ENCODE measurements around the gene DDN.

Gene DDN

DNA sequence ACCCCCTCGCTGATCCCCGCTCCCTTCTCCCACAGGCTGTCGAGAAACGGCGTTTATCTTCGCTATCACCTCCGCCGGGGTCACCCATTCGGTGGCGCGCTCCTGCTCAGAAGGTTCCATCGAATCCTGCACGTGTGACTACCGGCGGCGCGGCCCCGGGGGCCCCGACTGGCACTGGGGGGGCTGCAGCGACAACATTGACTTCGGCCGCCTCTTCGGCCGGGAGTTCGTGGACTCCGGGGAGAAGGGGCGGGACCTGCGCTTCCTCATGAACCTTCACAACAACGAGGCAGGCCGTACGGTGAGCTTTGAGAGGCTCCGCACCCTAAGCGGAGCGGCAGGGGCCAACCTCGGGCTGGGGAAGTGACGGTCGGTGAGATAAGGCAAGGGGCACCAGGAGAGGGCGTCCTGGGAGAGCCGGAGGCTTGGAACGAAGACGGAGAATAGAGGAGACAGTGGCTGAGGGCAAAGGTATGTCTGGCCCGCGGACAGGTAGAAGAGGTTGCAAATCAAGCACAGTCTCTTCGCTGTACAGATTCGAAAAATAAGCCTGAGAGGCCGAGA lies 18.7 kb downstream of the DDN start:
- DNase-seq = peak; percentile 49

- peak; percentile 55 for DNase-seq
These were observed 19.4 kb downstream of the DDN start for GRCh38 chr12:48979602-48980388.

DNA sequence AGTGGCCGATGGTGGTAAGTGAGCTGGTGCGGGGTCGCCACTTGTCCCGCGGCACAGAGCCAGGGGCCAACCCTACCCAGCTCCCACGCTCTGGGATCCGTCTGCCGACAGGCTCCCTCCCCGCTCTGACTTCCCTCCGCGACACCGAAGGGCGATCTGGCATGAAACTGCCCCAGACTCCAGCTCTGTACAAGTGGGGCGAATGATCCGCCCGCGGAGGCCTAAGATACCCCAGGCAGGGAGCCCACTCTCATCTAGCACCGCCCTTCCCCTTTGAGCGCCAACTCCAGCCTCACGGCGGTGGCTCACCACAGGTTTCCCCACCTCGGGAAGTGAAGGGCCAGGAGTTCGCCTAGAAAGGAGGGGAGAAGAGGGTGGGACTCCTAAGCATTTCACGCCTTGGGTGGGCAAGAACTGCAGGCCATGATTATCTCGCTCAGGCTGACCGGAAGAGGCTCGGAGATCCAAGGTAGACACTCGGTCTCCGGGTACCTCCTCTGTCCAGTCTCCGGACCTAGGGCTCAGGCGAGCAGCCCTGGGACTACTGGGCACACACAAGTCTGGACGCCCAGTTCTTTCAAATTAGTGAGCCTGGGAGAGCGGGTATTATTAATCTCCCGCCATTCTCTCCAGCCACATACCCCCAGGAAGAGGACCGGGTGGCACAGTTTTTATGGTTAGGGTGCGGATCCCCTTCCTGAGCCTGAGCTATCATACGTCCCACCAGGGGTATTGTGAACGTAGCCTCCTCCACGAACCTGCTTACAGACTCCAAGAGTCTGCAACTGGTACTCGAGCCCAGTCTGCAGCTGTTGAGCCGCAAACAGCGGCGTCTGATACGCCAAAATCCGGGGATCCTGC lies 20.2 kb downstream of the DDN start:
- no peak for DNase-seq

GRCh38 chr12:48978291-48978740 lies 20.9 kb downstream of the DDN start, which contains the start of gene WNT1:
WNT1 (plus strand) TSS chr12:48978322; CDS start chr12:48978651, 329 bp downstream.
- DNase-seq = no peak

- DNase-seq = no peak
These were observed 21.6 kb downstream of the DDN start for GRCh38 chr12:48977290-48978281.

- DNase-seq = no peak
These were observed 25.1 kb downstream of the DDN start for GRCh38 chr12:48973941-48974673.

- DNase-seq = no peak
These were observed 25.6 kb downstream of the DDN start for GRCh38 chr12:48973531-48973930.

GRCh38 chr12:48972952-48973483 lies 26.2 kb downstream of the DDN start:
- no peak for DNase-seq

- no peak for DNase-seq
These were observed 26.8 kb downstream of the DDN start for GRCh38 chr12:48972213-48972951.

DNA sequence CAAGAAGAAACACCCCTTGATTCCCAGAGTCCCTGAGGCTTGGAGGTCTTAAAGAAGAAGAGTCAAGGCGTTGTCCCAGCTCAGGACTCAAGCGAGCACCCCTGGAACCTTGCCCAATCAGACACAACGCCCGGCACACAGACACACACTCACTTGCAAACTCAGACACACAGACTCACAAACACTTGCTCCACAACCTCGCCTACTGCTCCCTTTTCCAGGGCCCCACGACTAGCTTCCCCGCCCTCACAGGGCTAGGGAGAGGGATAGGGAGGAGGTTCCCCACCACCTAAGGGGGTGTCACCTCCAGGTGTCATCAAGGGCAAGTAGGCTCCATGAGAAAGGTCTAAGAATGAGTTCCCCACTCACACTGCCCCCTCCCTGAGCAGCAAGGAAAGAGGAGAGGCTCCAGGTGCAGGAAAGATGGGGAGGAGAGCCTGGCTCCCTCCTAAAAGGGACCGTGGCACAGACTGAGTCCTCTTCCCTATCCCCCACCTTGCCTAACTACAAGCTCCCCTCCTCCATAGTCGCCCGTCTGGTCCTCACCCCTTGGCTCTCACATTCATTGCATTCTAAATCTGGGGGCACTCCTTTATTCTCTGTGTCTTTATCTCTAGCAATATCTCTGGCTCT lies 28.4 kb downstream of the DDN start:
- DNase-seq = no peak

- no peak for DNase-seq
These were observed 29.1 kb downstream of the DDN start for GRCh38 chr12:48969833-48970701.

DNA sequence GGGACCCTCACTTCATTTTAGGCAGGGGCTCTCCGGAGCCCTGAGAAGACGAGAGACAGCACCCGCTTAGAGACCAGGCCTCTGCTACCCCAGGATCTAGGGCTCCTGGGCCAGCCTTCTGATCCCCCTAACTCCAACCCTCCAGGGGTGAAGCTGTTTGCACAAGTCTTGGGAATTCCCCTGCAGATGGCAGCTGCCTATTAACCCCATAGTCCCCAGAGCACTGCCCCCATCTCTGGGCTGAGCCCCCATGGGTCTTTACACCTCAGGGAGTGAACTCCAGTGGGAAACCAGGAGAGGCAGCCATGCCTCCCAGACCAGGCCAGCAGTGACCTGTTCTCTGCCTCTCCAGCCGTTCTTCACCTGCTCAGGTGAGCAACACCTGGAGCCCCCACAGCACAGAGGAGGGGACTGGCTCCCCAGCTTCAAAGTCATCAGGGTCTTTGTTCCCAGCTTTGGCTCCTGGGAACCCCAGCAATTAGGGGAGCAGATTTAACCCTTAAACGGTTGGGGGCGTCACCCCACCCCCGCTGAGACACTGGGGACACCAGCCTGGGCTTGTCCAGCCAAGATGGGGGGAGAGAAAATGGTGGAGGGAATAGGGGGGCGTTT lies 29.9 kb downstream of the DDN start:
- DNase-seq = no peak

DNA sequence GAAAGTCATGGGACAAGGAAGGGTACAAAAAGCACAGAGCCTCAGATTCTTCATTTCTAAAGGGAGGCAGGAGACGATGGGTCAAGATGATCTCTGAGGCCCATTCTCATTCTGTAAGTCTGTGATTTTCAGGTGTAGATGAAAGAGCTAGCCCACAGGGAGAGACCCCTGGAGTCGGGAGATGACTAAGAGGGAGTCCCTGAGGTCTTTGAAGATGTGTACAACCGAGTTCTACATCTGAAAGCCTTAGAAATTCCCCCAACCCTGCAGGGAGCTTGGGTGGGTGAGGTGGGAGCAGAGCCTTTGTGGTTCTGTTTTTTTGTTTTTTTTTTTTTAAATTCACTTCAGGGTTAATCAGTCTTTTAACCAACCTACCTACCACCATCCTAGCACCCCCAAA lies 30.7 kb downstream of the DDN start:
- DNase-seq = no peak

- DNase-seq = no peak
These were observed 31.2 kb downstream of the DDN start for GRCh38 chr12:48967991-48968390.

DNA sequence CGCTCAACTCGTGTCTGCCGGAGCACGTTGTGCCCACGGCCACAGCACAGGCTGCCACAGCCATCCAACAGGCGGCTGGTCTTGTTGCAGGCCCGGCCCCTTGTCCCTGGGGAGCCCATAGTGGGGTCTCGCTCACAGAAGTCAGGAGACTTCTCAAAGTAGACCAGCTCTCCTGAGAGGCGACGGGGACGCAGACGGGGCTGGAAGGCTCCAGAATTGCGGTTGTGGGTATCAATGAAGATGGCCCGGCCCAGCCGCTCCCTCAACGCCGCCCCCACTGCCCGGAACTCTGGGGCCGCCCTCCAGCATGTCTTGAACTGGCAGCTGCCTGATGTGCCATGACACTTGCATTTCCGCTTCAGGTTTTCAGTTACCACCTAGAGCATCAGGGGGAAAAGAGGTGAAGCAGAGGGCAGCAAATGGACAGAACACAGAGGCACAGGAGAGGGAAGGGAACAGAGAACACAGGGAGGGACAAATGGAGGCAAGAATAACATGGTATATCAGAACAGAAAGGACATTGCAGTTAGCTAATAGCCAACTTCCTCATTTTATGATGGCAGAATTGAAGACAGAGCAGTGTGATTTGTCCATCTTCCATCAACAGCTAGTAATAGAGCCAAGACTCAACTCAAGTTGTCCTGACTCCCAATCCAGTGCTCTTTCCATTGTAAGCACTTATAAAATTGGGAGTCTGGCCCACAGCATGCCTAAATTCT lies 32.8 kb downstream of the DDN start:
- no peak for DNase-seq

GRCh38 chr12:48965298-48965838 lies 33.8 kb downstream of the DDN start:
- DNase-seq = no peak

DNA sequence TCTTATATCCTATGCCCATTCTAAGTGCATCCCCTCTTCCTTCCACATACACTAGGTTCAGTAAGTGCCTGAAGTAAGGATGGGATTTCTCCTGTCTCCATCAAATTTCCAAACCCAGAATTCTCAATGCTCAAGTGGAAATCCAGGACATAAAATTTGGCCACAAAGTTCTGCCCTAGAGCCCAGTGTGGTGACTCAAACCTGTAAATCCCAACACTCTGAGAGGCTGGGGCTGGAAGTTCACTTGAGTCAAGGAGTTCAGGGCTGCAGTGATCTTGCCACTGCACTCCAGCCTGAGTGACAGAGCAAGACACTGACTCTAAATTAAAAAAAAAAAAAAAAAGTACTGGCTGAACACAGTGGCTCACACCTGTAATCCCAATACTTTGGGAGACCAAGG lies 37.4 kb downstream of the DDN start:
- DNase-seq = no peak

DNA sequence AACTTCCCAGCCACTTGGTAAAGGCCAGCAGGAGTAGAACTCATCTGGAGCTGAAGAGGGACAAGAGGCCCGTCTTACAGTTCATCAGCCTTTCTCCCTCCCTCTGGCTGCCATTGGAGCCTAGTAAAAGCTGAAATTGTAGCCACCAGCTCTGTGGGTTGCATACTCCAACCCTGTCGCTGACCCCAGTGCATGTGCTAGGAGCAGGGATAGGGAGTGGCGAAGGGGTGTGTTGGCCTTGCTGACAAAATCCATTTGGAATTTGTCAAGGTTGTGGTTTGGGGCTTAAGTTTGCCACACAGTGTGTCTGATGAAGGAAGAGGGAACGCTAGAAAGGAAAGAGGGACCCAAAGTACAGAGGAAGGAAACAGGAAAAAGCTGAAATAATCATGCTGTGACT lies 37.8 kb downstream of the DDN start:
- no peak for DNase-seq
